ENCODE measurements around the gene NR3C1.

The NR3C1 gene

DNA sequence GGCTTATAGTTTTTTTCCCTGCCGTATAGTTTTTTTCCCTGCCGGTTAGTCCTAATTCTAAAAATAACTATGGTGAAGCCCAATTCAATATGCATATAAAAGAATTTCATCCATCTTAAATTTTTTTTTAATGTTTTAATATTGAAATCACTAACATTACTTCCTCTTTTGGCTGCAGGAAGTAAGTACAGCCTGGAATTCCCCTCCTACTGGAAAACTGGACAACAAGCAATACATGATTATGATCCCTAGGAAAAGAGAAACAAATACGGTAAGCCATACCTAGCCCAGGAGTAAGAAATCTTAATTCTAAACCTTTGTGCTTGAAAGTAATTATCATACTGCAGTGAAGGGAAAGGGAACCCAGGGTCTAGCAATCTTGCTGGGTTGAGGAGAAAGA, 119.0 kb downstream of the NR3C1 start:
- H3K27me3 ChIP-seq (replicated peaks; ENCODE audit: control insufficient read depth, insufficient read depth, low read length): no peaks in the 10 kb centered on the region
- no peak overlapping the region for H3K4me3 ChIP-seq (ENCODE audit: low read length)
- peaks cover 6% of the 10 kb centered on the region for H3K9me3 ChIP-seq (ENCODE audit: control insufficient read depth, low read length)
- H3K9ac ChIP-seq (ENCODE audit: low read length): no peak overlapping the region
- no peak for DNase-seq (ENCODE audit: low read depth)
- H3K36me3 ChIP-seq (ENCODE audit: control insufficient read depth, insufficient read depth, low read length, severe bottlenecking): peaks cover 54% of the 10 kb centered on the region
- no peaks in the 10 kb centered on the region for H3K4me1 ChIP-seq (ENCODE audit: control insufficient read depth, insufficient read depth, low read length)

- peaks cover 54% of the 10 kb centered on the region for H3K36me3 ChIP-seq (ENCODE audit: control insufficient read depth, insufficient read depth, low read length, severe bottlenecking)
- H3K9ac ChIP-seq (ENCODE audit: low read length): no peak overlapping the region
- DNase-seq (ENCODE audit: low read depth): no peak
- H3K9me3 ChIP-seq (ENCODE audit: control insufficient read depth, low read length): peaks cover 6% of the 10 kb centered on the region
- H3K27me3 ChIP-seq (replicated peaks; ENCODE audit: control insufficient read depth, insufficient read depth, low read length): no peaks in the 10 kb centered on the region
- H3K4me3 ChIP-seq (ENCODE audit: low read length): no peak overlapping the region
- H3K4me1 ChIP-seq (ENCODE audit: control insufficient read depth, insufficient read depth, low read length): no peaks in the 10 kb centered on the region
Measured at GRCh38 chr5:143284002-143284401, 119.5 kb downstream of the NR3C1 start.

- Histone ChIP-seq H3K36me3 (ENCODE audit: control insufficient read depth, insufficient read depth, low read length, severe bottlenecking) (peaks cover 54% of the 10 kb centered on the region), H3K9me3 (ENCODE audit: control insufficient read depth, low read length) (peaks cover 6% of the 10 kb centered on the region), H3K9ac (ENCODE audit: low read length) (no peak overlapping the region), H3K27me3 (replicated peaks; ENCODE audit: control insufficient read depth, insufficient read depth, low read length) (no peaks in the 10 kb centered on the region), H3K4me3 (ENCODE audit: low read length) (no peak overlapping the region), H3K4me1 (ENCODE audit: control insufficient read depth, insufficient read depth, low read length) (peaks cover 16% of the 10 kb centered on the region)
- DNase-seq (ENCODE audit: low read depth): no peak
Measured at GRCh38 chr5:143281226-143281625, 122.3 kb downstream of the NR3C1 start.

- Histone ChIP-seq H3K4me1 (ENCODE audit: control insufficient read depth, insufficient read depth, low read length) (peaks cover 16% of the 10 kb centered on the region), H3K9me3 (ENCODE audit: control insufficient read depth, low read length) (peaks cover 6% of the 10 kb centered on the region), H3K4me3 (ENCODE audit: low read length) (no peak overlapping the region), H3K9ac (ENCODE audit: low read length) (no peak overlapping the region), H3K36me3 (ENCODE audit: control insufficient read depth, insufficient read depth, low read length, severe bottlenecking) (peaks cover 54% of the 10 kb centered on the region), H3K27me3 (replicated peaks; ENCODE audit: control insufficient read depth, insufficient read depth, low read length) (no peaks in the 10 kb centered on the region)
- no peak for DNase-seq (ENCODE audit: low read depth)
Measured at GRCh38 chr5:143279698-143280097, 123.8 kb downstream of the NR3C1 start.

GRCh38 chr5:143277536-143277935, 126.0 kb downstream of the NR3C1 start:
- Histone ChIP-seq H3K27me3 (replicated peaks; ENCODE audit: control insufficient read depth, insufficient read depth, low read length) (no peaks in the 10 kb centered on the region), H3K4me3 (ENCODE audit: low read length) (no peak overlapping the region), H3K4me1 (ENCODE audit: control insufficient read depth, insufficient read depth, low read length) (peaks cover 16% of the 10 kb centered on the region), H3K36me3 (ENCODE audit: control insufficient read depth, insufficient read depth, low read length, severe bottlenecking) (peaks cover 34% of the 10 kb centered on the region), H3K9me3 (ENCODE audit: control insufficient read depth, low read length) (no peaks in the 10 kb centered on the region), H3K9ac (ENCODE audit: low read length) (no peak overlapping the region)
- DNase-seq (ENCODE audit: low read depth): no peak

DNA sequence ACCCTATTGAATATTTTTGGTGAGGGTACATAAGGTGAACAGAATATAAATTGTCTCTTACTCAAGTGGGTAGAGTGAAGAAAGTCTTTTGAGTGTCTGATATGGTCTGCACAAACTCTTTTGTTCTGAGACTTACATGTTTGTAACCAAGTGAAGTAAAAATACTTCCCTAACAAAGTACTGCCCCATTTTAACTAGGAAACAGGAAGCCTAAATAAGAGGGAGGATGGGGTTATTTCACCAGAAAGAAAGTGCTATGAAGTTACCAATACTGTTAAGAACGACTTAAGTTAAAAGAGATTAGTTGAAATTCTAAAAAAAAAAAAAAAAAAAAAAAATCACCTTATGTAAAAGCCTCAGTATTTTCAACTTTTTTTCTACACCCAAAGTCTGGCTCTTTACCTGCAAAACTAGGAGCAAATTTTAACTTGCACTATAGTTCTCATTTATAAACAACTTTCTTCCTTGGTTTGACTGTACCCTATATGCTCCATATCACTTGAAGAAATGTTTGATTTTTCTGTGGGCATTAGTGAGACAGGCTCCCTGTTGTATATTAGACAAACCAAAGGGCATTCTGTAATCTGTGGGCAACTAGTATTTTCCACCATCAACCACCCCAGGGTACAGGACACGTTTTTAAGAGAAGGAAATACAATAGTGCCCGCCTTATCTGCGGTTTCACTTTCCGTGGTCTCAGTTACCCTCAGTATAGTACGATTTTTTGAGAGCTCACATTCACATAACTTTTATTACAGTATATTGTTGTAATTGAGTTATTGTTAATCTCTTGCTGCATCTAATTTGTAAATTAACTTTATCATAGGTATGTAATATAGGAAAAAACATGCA, 127.7 kb downstream of the NR3C1 start:
- Histone ChIP-seq H3K4me3 (ENCODE audit: low read length) (no peak overlapping the region), H3K9ac (ENCODE audit: low read length) (no peak overlapping the region), H3K27me3 (replicated peaks; ENCODE audit: control insufficient read depth, insufficient read depth, low read length) (no peaks in the 10 kb centered on the region), H3K36me3 (ENCODE audit: control insufficient read depth, insufficient read depth, low read length, severe bottlenecking) (peaks cover 16% of the 10 kb centered on the region), H3K9me3 (ENCODE audit: control insufficient read depth, low read length) (no peaks in the 10 kb centered on the region), H3K4me1 (ENCODE audit: control insufficient read depth, insufficient read depth, low read length) (peaks cover 16% of the 10 kb centered on the region)
- no peak for DNase-seq (ENCODE audit: low read depth)

GRCh38 chr5:143274952-143275351, 128.5 kb downstream of the NR3C1 start:
- H3K36me3 ChIP-seq (ENCODE audit: control insufficient read depth, insufficient read depth, low read length, severe bottlenecking): peaks cover 12% of the 10 kb centered on the region
- H3K27me3 ChIP-seq (replicated peaks; ENCODE audit: control insufficient read depth, insufficient read depth, low read length): no peaks in the 10 kb centered on the region
- no peak overlapping the region for H3K9ac ChIP-seq (ENCODE audit: low read length)
- H3K4me3 ChIP-seq (ENCODE audit: low read length): no peak overlapping the region
- H3K9me3 ChIP-seq (ENCODE audit: control insufficient read depth, low read length): no peaks in the 10 kb centered on the region
- peaks cover 16% of the 10 kb centered on the region for H3K4me1 ChIP-seq (ENCODE audit: control insufficient read depth, insufficient read depth, low read length)
- DNase-seq (ENCODE audit: low read depth): no peak

GRCh38 chr5:143271431-143271830, 132.1 kb downstream of the NR3C1 start:
- H3K9me3 ChIP-seq (ENCODE audit: control insufficient read depth, low read length): peaks cover 5% of the 10 kb centered on the region
- H3K36me3 ChIP-seq (ENCODE audit: control insufficient read depth, insufficient read depth, low read length, severe bottlenecking): no peaks in the 10 kb centered on the region
- H3K9ac ChIP-seq (ENCODE audit: low read length): no peak overlapping the region
- no peak for DNase-seq (ENCODE audit: low read depth)
- no peak overlapping the region for H3K4me3 ChIP-seq (ENCODE audit: low read length)
- H3K27me3 ChIP-seq (replicated peaks; ENCODE audit: control insufficient read depth, insufficient read depth, low read length): no peaks in the 10 kb centered on the region
- H3K4me1 ChIP-seq (ENCODE audit: control insufficient read depth, insufficient read depth, low read length): no peaks in the 10 kb centered on the region

GRCh38 chr5:143268388-143268787, 135.1 kb downstream of the NR3C1 start:
- no peaks in the 10 kb centered on the region for H3K36me3 ChIP-seq (ENCODE audit: control insufficient read depth, insufficient read depth, low read length, severe bottlenecking)
- no peak for DNase-seq (ENCODE audit: low read depth)
- no peaks in the 10 kb centered on the region for H3K4me1 ChIP-seq (ENCODE audit: control insufficient read depth, insufficient read depth, low read length)
- no peaks in the 10 kb centered on the region for H3K27me3 ChIP-seq (replicated peaks; ENCODE audit: control insufficient read depth, insufficient read depth, low read length)
- H3K9ac ChIP-seq (ENCODE audit: low read length): no peak overlapping the region
- peaks cover 10% of the 10 kb centered on the region for H3K9me3 ChIP-seq (ENCODE audit: control insufficient read depth, low read length)
- no peak overlapping the region for H3K4me3 ChIP-seq (ENCODE audit: low read length)

GRCh38 chr5:143267186-143267585, 136.3 kb downstream of the NR3C1 start:
- Histone ChIP-seq H3K9ac (ENCODE audit: low read length) (no peak overlapping the region), H3K27me3 (replicated peaks; ENCODE audit: control insufficient read depth, insufficient read depth, low read length) (no peaks in the 10 kb centered on the region), H3K4me3 (ENCODE audit: low read length) (no peak overlapping the region), H3K9me3 (ENCODE audit: control insufficient read depth, low read length) (peaks cover 10% of the 10 kb centered on the region), H3K36me3 (ENCODE audit: control insufficient read depth, insufficient read depth, low read length, severe bottlenecking) (no peaks in the 10 kb centered on the region), H3K4me1 (ENCODE audit: control insufficient read depth, insufficient read depth, low read length) (peaks cover 7% of the 10 kb centered on the region)
- no peak for DNase-seq (ENCODE audit: low read depth)

- Histone ChIP-seq H3K9ac (ENCODE audit: low read length) (no peak overlapping the region), H3K4me3 (ENCODE audit: low read length) (no peak overlapping the region), H3K9me3 (ENCODE audit: control insufficient read depth, low read length) (peaks cover 10% of the 10 kb centered on the region), H3K27me3 (replicated peaks; ENCODE audit: control insufficient read depth, insufficient read depth, low read length) (no peaks in the 10 kb centered on the region), H3K4me1 (ENCODE audit: control insufficient read depth, insufficient read depth, low read length) (peaks cover 12% of the 10 kb centered on the region), H3K36me3 (ENCODE audit: control insufficient read depth, insufficient read depth, low read length, severe bottlenecking) (no peaks in the 10 kb centered on the region)
- DNase-seq (ENCODE audit: low read depth): no peak
Measured at GRCh38 chr5:143265995-143266394, 137.5 kb downstream of the NR3C1 start.
